ENCODE results near the gene ANO9.

Gene ANO9

DNA sequence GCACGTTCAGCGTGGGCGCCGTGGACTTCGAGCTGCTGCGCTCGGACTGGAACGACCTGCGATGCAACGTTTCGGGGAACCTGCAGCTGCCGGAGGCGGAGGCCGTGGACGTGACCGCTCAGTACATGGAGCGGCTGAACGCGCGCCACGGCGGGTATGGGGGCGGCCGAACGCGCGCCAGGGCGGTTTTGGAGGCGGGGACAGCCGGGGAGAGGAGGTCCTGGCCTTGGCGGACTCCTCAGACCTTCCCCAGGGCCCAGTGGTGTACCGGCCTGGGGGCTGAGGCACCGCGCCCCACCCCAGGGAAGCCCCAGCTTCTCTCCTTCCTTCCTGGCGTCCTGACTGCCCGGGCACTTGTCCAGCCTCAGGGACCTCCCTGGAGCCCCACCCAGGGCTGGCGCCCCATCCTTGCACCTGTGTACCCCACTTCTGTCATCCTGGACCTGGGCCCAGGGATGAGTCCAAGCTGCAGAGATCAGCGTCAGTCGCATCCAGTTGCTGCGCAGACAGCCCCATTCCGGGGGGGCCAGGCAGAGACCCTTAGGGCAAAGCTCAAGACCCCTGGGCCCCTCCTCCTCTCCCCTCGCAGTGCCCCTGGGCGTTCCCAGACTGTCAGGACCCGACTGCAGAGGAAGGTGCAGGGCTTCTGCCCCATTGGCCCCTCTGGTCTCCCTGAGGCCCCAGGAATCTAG lies 64.5 kb downstream of the ANO9 start:
- no peak overlapping the region for H4K91ac ChIP-seq (ENCODE audit: low read length)
- DNase-seq: no peak
- no peaks in the 10 kb centered on the region for H3K9me3 ChIP-seq (ENCODE audit: control insufficient read depth, low read length)
- no peak overlapping the region for H2BK12ac ChIP-seq (ENCODE audit: low read length in 2 of 2)
- no peak overlapping the region for H3K27ac ChIP-seq (ENCODE audit: low read length, poor library complexity, severe bottlenecking)
- peaks cover 0 to 90% of the 10 kb centered on the region in 2 experiments for H3K36me3 ChIP-seq (ENCODE audit: control insufficient read depth in 1 of 2, insufficient read depth in 2 of 2, low read depth in 1 of 2, low read length in 2 of 2)
- H3K79me1 ChIP-seq (replicated peaks; ENCODE audit: low read length, poor library complexity, severe bottlenecking): peaks cover 2% of the 10 kb centered on the region
- H3K4me1 ChIP-seq (ENCODE audit: control insufficient read depth, insufficient read depth, low read depth, low read length): peaks cover 3% of the 10 kb centered on the region
- no peak overlapping the region for H3K23ac ChIP-seq (ENCODE audit: low read length in 2 of 2)
- no peak overlapping the region for H2BK120ac ChIP-seq (ENCODE audit: low read depth, low read length)
- H2AK5ac ChIP-seq (ENCODE audit: low read length, severe bottlenecking): no peak overlapping the region
- H3K27me3 ChIP-seq (ENCODE audit: control insufficient read depth in 1 of 2, insufficient read depth in 1 of 2, low read length in 2 of 2): peaks cover 0 to 35% of the 10 kb centered on the region in 2 experiments
- no peak overlapping the region for H3K4me3 ChIP-seq (ENCODE audit: insufficient read depth in 1 of 2, low read depth in 1 of 2, low read length in 2 of 2)
- H3K18ac ChIP-seq (ENCODE audit: low read depth in 1 of 2, low read length in 2 of 2): no peak overlapping the region
- 94% methylated on average over 44 of the region's 44 CpGs for WGBS
- H2AFZ ChIP-seq (ENCODE audit: low read depth, low read length): no peak overlapping the region
- H3K4ac ChIP-seq (ENCODE audit: low read depth in 1 of 2, low read length in 2 of 2): no peak overlapping the region
- H3K9ac ChIP-seq (ENCODE audit: low read length): no peak overlapping the region
- H2BK5ac ChIP-seq (ENCODE audit: low read depth, low read length, poor library complexity, severe bottlenecking): no peak overlapping the region
- no peak overlapping the region for H3K14ac ChIP-seq (ENCODE audit: low read length in 2 of 2)
- no peak overlapping the region for H2BK15ac ChIP-seq (ENCODE audit: low read depth, poor library complexity, severe bottlenecking)
- no peak overlapping the region for H4K8ac ChIP-seq (ENCODE audit: low read length)
- H3K4me2 ChIP-seq (ENCODE audit: low read length, poor library complexity, severe bottlenecking): no peak overlapping the region

- H2BK120ac ChIP-seq (ENCODE audit: low read depth, low read length): no peak overlapping the region
- no peak overlapping the region for H2BK5ac ChIP-seq (ENCODE audit: low read depth, low read length, poor library complexity, severe bottlenecking)
- H3K27ac ChIP-seq (ENCODE audit: low read length, poor library complexity, severe bottlenecking): no peak overlapping the region
- H3K14ac ChIP-seq (ENCODE audit: low read length in 2 of 2): no peak overlapping the region
- no peak overlapping the region for H3K4me2 ChIP-seq (ENCODE audit: low read length, poor library complexity, severe bottlenecking)
- WGBS: 97% methylated on average over 57 of the region's 70 CpGs
- no peak overlapping the region for H3K4ac ChIP-seq (ENCODE audit: low read depth in 1 of 2, low read length in 2 of 2)
- DNase-seq: no peak
- H3K9me3 ChIP-seq (ENCODE audit: control insufficient read depth, low read length): no peaks in the 10 kb centered on the region
- H3K23ac ChIP-seq (ENCODE audit: low read length in 2 of 2): no peak overlapping the region
- H4K91ac ChIP-seq (ENCODE audit: low read length): no peak overlapping the region
- no peak overlapping the region for H2AFZ ChIP-seq (ENCODE audit: low read depth, low read length)
- no peak overlapping the region for H4K8ac ChIP-seq (ENCODE audit: low read length)
- peaks cover 0 to 91% of the 10 kb centered on the region in 2 experiments for H3K36me3 ChIP-seq (ENCODE audit: control insufficient read depth in 1 of 2, insufficient read depth in 2 of 2, low read depth in 1 of 2, low read length in 2 of 2)
- no peak overlapping the region for H3K9ac ChIP-seq (ENCODE audit: low read length)
- H3K79me1 ChIP-seq (replicated peaks; ENCODE audit: low read length, poor library complexity, severe bottlenecking): peaks cover 8% of the 10 kb centered on the region
- H3K27me3 ChIP-seq (ENCODE audit: control insufficient read depth in 1 of 2, insufficient read depth in 1 of 2, low read length in 2 of 2): peaks cover 0 to 35% of the 10 kb centered on the region in 2 experiments
- H2AK5ac ChIP-seq (ENCODE audit: low read length, severe bottlenecking): no peak overlapping the region
- H2BK15ac ChIP-seq (ENCODE audit: low read depth, poor library complexity, severe bottlenecking): no peak overlapping the region
- H2BK12ac ChIP-seq (ENCODE audit: low read length in 2 of 2): no peak overlapping the region
- peaks cover 3% of the 10 kb centered on the region for H3K4me1 ChIP-seq (ENCODE audit: control insufficient read depth, insufficient read depth, low read depth, low read length)
- H3K18ac ChIP-seq (ENCODE audit: low read depth in 1 of 2, low read length in 2 of 2): no peak overlapping the region
- H3K4me3 ChIP-seq (ENCODE audit: insufficient read depth in 1 of 2, low read depth in 1 of 2, low read length in 2 of 2): no peak overlapping the region
Observed at GRCh38 chr11:376531-377173, 65.2 kb downstream of the ANO9 start.

- Histone ChIP-seq H3K27ac (ENCODE audit: low read length, poor library complexity, severe bottlenecking) (no peak overlapping the region), H3K4me3 (ENCODE audit: insufficient read depth in 1 of 2, low read depth in 1 of 2, low read length in 2 of 2) (peak overlapping the region in 1 of 2 experiments; percentile 31), H2AK5ac (ENCODE audit: low read length, severe bottlenecking) (no peak overlapping the region), H2BK120ac (ENCODE audit: low read depth, low read length) (no peak overlapping the region), H3K4me1 (ENCODE audit: control insufficient read depth, insufficient read depth, low read depth, low read length) (peaks cover 12% of the 10 kb centered on the region), H3K27me3 (ENCODE audit: control insufficient read depth in 1 of 2, insufficient read depth in 1 of 2, low read length in 2 of 2) (peaks cover 0 to 47% of the 10 kb centered on the region in 2 experiments), H3K23ac (ENCODE audit: low read length in 2 of 2) (no peak overlapping the region), H3K9me3 (ENCODE audit: control insufficient read depth, low read length) (no peaks in the 10 kb centered on the region), H4K8ac (ENCODE audit: low read length) (no peak overlapping the region), H3K18ac (ENCODE audit: low read depth in 1 of 2, low read length in 2 of 2) (no peak overlapping the region), H2AFZ (ENCODE audit: low read depth, low read length) (no peak overlapping the region), H3K4ac (ENCODE audit: low read depth in 1 of 2, low read length in 2 of 2) (no peak overlapping the region), H4K91ac (ENCODE audit: low read length) (no peak overlapping the region), H3K79me1 (replicated peaks; ENCODE audit: low read length, poor library complexity, severe bottlenecking) (peaks cover 8% of the 10 kb centered on the region), H2BK15ac (ENCODE audit: low read depth, poor library complexity, severe bottlenecking) (no peak overlapping the region), H2BK12ac (ENCODE audit: low read length in 2 of 2) (no peak overlapping the region), H3K4me2 (ENCODE audit: low read length, poor library complexity, severe bottlenecking) (no peak overlapping the region), H3K9ac (ENCODE audit: low read length) (no peak overlapping the region), H3K36me3 (ENCODE audit: control insufficient read depth in 1 of 2, insufficient read depth in 2 of 2, low read depth in 1 of 2, low read length in 2 of 2) (peaks cover 0 to 83% of the 10 kb centered on the region in 2 experiments), H2BK5ac (ENCODE audit: low read depth, low read length, poor library complexity, severe bottlenecking) (no peak overlapping the region), H3K14ac (ENCODE audit: low read length in 2 of 2) (no peak overlapping the region)
- DNase-seq: no peak
- 94% methylated on average over 41 of the region's 41 CpGs for WGBS
Observed at GRCh38 chr11:375065-376025, 66.5 kb downstream of the ANO9 start.

All from mesenchymal stem cell (in vitro differentiated cells and primary cell).